Measurements from ENCODE around the gene ANO6. TPM values are rescaled to one million over a fixed set of nuclear protein-coding genes. Genes with fewer than 3 reads are reported as not detected.
"Not testable (repeated sequence)": the region's sequence is repeated elsewhere in the genome, so short reads cannot be mapped to it uniquely, and the experiment has no call there.

Gene ANO6
- total and polyA plus RNA-seq, 12 donors: 8.9 to 52.2 (median 40.9) TPM

- Histone ChIP-seq H3K9me3 (peaks cover 0 to 7% (median 0%) of the 10 kb centered on the region in 11 donors), H3K4me3 (no peak overlapping the region), H3K4me1 (peaks cover 9 to 37% (median 26%) of the 10 kb centered on the region in 9 donors), H3K27ac (no peak overlapping the region), H3K27me3 (no peaks in the 10 kb centered on the region), H3K36me3 (peaks cover 0 to 35% (median 7%) of the 10 kb centered on the region in 9 donors)
- intact Hi-C loops (cut with DNase I): no loop called here
- DNase-seq (no peak), ATAC-seq (no peak)
- 94 to 97% methylated on average over 1 of the region's 1 CpG for WGBS, 2 donors
- TF ChIP-seq CTCF (IDR thresholded peaks at IDR 0.05): no peak
Observed at GRCh38 chr12:45314770-45315169, 98.9 kb downstream of the ANO6 start.

GRCh38 chr12:45315462-45315861, 99.6 kb downstream of the ANO6 start:
- Histone ChIP-seq H3K27ac (no peak overlapping the region), H3K9me3 (peaks cover 0 to 7% (median 0%) of the 10 kb centered on the region in 11 donors), H3K36me3 (peaks cover 0 to 35% (median 7%) of the 10 kb centered on the region in 9 donors), H3K4me3 (no peak overlapping the region), H3K4me1 (peaks cover 3 to 30% (median 19%) of the 10 kb centered on the region in 9 donors), H3K27me3 (no peaks in the 10 kb centered on the region)
- no peak for ATAC-seq
- 78 to 85% methylated on average over 4 of the region's 4 CpGs for WGBS, 2 donors
- no peak for DNase-seq
- no peak for TF ChIP-seq CTCF (IDR thresholded peaks at IDR 0.05)
- intact Hi-C loops (cut with DNase I): no loop called here

- H3K27ac ChIP-seq; ATAC-seq; H3K9me3 ChIP-seq; H3K4me3 ChIP-seq; H3K27me3 ChIP-seq; intact Hi-C loops (cut with DNase I); DNase-seq: not testable (repeated sequence)
- Histone ChIP-seq H3K4me1 (peaks cover 0 to 12% (median 1%) of the 10 kb centered on the region in 9 donors), H3K36me3 (peaks cover 0 to 35% (median 7%) of the 10 kb centered on the region in 9 donors)
- 96 to 100% methylated on average over 2 of the region's 3 CpGs for WGBS, 2 donors
Observed at GRCh38 chr12:45317261-45317660, 101.4 kb downstream of the ANO6 start.

- Histone ChIP-seq H3K4me3 (no peak overlapping the region), H3K4me1 (peaks cover 0 to 50% (median 24%) of the 10 kb centered on the region in 9 donors), H3K36me3 (peaks cover 0 to 3% (median 0%) of the 10 kb centered on the region in 9 donors), H3K27ac (no peak overlapping the region), H3K9me3 (peaks cover 0 to 6% (median 0%) of the 10 kb centered on the region in 11 donors), H3K27me3 (no peaks in the 10 kb centered on the region)
- TF ChIP-seq CTCF (IDR thresholded peaks at IDR 0.05): no peak
- WGBS, 2 donors: 47 to 51% methylated on average over 4 of the region's 4 CpGs
- DNase-seq (no peak), ATAC-seq (no peak)
- intact Hi-C loops (cut with DNase I): no loop called here
Observed at GRCh38 chr12:45322810-45323209, 106.9 kb downstream of the ANO6 start.

- TF ChIP-seq CTCF (IDR thresholded peaks at IDR 0.05): no peak
- peaks cover 0 to 3% (median 0%) of the 10 kb centered on the region in 9 donors for H3K36me3 ChIP-seq
- no peak overlapping the region for H3K4me3 ChIP-seq
- H3K9me3 ChIP-seq: peaks cover 0 to 3% (median 0%) of the 10 kb centered on the region in 11 donors
- ATAC-seq (peak in 7 of 8 donors; percentile 42 to 81 (median 68)), DNase-seq (no peak)
- WGBS, 2 donors: 17 to 28% methylated on average over 4 of the region's 4 CpGs
- H3K4me1 ChIP-seq: peaks cover 0 to 53% (median 29%) of the 10 kb centered on the region in 9 donors
- intact Hi-C loops (cut with DNase I): no loop called here
- no peaks in the 10 kb centered on the region for H3K27me3 ChIP-seq
- H3K27ac ChIP-seq: peak overlapping the region in 4 of 10 donors; percentile 17 to 48 (median 24)
Observed at GRCh38 chr12:45324391-45324790, 108.5 kb downstream of the ANO6 start.

Measured in heart right ventricle (tissue), 16 donors.